Measurements from ENCODE around the gene SPDYE4. TPM values are rescaled to one million over a fixed set of nuclear protein-coding genes. Genes with fewer than 3 reads are reported as not detected.

SPDYE4 gene
- total and polyA plus RNA-seq, 4 donors: not detected

DNA sequence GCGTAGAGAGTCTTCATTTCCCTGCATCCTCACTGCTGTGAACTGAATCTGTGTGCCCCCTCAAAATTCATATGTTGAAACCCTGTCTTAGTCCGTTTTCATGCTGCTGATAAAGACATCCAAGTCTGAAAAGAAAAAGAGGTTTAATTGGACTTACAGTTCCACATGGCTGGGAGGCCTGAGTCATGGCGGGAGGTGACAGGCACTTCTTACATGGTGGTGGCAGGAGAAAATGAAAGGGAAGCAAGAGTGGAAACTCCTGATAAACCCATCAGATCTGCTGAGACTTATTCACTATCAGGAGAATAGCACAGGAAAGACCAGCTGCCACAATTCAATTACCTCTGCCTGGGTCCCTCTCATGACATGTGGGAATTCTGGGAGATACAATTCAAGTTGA lies 10.6 kb downstream of the SPDYE4 start:
- Histone ChIP-seq H3K9me3 (ENCODE audit: control insufficient read depth in 4 of 4, insufficient read depth in 3 of 4, low read length in 3 of 4) (no peaks in the 10 kb centered on the region), H3K9ac (ENCODE audit: insufficient read depth in 1 of 2, low read length in 2 of 2) (no peak overlapping the region), H3K4me1 (ENCODE audit: control insufficient read depth in 5 of 5, insufficient read depth in 5 of 5, low read length in 5 of 5) (peaks cover 0 to 10% (median 3%) of the 10 kb centered on the region in 5 donors), H3K4me3 (no peak overlapping the region), H3K36me3 (ENCODE audit: control insufficient read depth in 4 of 4, insufficient read depth in 4 of 4, low read length in 4 of 4) (no peaks in the 10 kb centered on the region), H3K27ac (ENCODE audit: low read depth in 1 of 2, low read length in 1 of 2) (no peak overlapping the region), H3K27me3 (ENCODE audit: control insufficient read depth in 3 of 3, insufficient read depth in 3 of 3, low read length in 2 of 3) (peaks cover 0 to 13% (median 0%) of the 10 kb centered on the region in 3 donors)
- TF ChIP-seq, protein P1, sequence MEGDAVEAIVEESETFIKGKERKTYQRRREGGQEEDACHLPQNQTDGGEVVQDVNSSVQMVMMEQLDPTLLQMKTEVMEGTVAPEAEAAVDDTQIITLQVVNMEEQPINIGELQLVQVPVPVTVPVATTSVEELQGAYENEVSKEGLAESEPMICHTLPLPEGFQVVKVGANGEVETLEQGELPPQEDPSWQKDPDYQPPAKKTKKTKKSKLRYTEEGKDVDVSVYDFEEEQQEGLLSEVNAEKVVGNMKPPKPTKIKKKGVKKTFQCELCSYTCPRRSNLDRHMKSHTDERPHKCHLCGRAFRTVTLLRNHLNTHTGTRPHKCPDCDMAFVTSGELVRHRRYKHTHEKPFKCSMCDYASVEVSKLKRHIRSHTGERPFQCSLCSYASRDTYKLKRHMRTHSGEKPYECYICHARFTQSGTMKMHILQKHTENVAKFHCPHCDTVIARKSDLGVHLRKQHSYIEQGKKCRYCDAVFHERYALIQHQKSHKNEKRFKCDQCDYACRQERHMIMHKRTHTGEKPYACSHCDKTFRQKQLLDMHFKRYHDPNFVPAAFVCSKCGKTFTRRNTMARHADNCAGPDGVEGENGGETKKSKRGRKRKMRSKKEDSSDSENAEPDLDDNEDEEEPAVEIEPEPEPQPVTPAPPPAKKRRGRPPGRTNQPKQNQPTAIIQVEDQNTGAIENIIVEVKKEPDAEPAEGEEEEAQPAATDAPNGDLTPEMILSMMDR (IDR thresholded peaks at IDR 0.05; ENCODE audit: control extremely low read depth, extremely low read depth): no peak
- DNase-seq (no peak), ATAC-seq (ENCODE audit: insufficient read depth, low FRiP score) (no peak)
- 91 to 99% methylated on average over 3 of the region's 3 CpGs for WGBS, 2 donors

DNA sequence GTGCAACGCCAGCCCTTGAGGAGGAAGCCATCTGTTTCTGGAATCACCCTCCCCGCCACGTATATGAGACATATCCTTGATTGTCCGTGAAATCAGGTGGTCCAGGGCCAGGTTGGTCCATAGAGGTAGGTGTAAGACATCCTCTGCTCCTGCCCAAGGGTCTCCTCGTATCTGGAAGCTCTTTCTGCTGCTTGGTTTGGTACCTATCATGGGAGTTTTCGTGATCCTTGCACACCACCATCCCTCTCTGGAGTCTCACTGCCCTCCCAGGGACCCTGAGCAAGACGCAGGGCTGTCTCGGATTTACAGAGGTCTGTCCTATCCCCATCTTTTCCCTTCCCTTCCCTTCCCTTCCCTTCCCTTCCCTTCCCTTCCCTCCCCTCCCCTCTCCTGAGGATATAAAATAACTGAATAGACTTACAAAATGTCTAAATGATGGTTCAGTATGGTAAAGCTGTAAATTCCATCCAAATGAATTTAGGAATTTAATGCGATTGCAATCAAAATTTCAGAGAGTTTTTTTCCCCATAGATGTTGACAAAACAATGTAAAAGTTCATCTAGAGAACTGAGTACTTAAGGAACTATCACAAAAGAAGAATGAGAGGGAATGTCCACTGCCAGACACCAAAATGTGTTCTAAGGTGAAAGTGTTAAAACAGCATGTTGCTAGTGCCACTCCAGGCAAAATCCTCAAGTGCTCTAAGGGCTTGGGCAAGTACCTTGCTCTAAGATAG lies 11.7 kb downstream of the SPDYE4 start:
- peaks cover 0 to 10% (median 3%) of the 10 kb centered on the region in 5 donors for H3K4me1 ChIP-seq (ENCODE audit: control insufficient read depth in 5 of 5, insufficient read depth in 5 of 5, low read length in 5 of 5)
- TF ChIP-seq, protein P1 (IDR thresholded peaks at IDR 0.05; ENCODE audit: control extremely low read depth, extremely low read depth): no peak
- no peaks in the 10 kb centered on the region for H3K9me3 ChIP-seq (ENCODE audit: control insufficient read depth in 4 of 4, insufficient read depth in 3 of 4, low read length in 3 of 4)
- 19 to 22% methylated on average over 9 of the region's 9 CpGs for WGBS, 2 donors
- peak overlapping the region in 1 of 2 donors; percentile 54 for H3K27ac ChIP-seq (ENCODE audit: low read depth in 1 of 2, low read length in 1 of 2)
- peaks cover 0 to 13% (median 0%) of the 10 kb centered on the region in 3 donors for H3K27me3 ChIP-seq (ENCODE audit: control insufficient read depth in 3 of 3, insufficient read depth in 3 of 3, low read length in 2 of 3)
- no peak for ATAC-seq (ENCODE audit: insufficient read depth, low FRiP score)
- no peaks in the 10 kb centered on the region for H3K36me3 ChIP-seq (ENCODE audit: control insufficient read depth in 4 of 4, insufficient read depth in 4 of 4, low read length in 4 of 4)
- DNase-seq: no peak
- H3K4me3 ChIP-seq: no peak overlapping the region
- peak overlapping the region in 1 of 2 donors; percentile 36 for H3K9ac ChIP-seq (ENCODE audit: insufficient read depth in 1 of 2, low read length in 2 of 2)

DNA sequence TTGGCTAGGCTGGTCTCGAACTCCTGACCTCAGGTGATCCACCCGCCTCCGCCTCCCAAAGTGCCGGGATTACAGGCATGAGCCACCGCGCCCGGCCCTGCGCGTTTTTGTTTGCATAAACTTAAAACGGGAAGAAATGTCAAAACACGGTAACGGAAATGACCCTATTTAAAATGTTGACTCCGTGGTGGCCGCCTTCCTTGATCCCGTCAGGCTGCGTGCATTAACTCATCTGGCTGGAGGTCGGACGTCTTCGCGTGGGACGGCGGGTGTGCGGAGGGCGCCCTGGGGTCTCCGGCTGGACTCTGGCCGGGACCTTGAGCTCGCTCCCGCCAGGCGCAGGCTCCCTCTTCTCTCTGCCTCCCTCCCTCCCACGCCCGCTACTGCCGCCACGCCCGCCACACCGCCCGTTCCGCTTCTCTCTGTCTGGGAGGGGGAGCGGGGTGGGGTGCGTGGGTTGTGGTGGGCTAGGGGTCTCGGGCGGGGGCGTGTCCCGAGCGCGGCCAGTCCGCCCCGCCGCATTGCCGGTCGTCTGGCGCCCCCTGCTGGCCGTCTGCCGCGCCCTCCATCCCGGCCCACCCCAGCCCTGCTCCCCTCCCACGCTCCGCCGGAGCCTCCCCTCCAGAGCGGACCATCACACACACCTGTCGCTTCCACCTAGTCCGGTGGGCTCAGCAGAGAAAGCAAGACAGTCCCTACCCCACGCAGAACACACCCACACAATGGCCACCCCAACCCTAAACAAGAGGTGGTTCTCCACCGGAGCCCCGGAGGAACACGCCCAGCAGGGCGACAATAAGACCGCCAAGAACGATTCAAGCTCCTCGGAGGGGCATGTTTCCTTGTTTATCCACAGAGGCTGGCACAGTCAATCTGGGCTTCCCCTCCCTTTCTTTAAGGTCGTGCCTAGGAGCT lies 12.5 kb downstream of the SPDYE4 start:
- Histone ChIP-seq H3K4me3 (peak overlapping the region; percentile 36), H3K27me3 (ENCODE audit: control insufficient read depth in 3 of 3, insufficient read depth in 3 of 3, low read length in 2 of 3) (peaks cover 0 to 13% (median 0%) of the 10 kb centered on the region in 3 donors), H3K27ac (ENCODE audit: low read depth in 1 of 2, low read length in 1 of 2) (peak overlapping the region in 1 of 2 donors; percentile 66), H3K4me1 (ENCODE audit: control insufficient read depth in 5 of 5, insufficient read depth in 5 of 5, low read length in 5 of 5) (peaks cover 0 to 10% (median 3%) of the 10 kb centered on the region in 5 donors), H3K36me3 (ENCODE audit: control insufficient read depth in 4 of 4, insufficient read depth in 4 of 4, low read length in 4 of 4) (no peaks in the 10 kb centered on the region), H3K9ac (ENCODE audit: insufficient read depth in 1 of 2, low read length in 2 of 2) (peak overlapping the region in 1 of 2 donors; percentile 42), H3K9me3 (ENCODE audit: control insufficient read depth in 4 of 4, insufficient read depth in 3 of 4, low read length in 3 of 4) (no peaks in the 10 kb centered on the region)
- peak; percentile 91 for ATAC-seq (ENCODE audit: insufficient read depth, low FRiP score)
- 0 to 1% methylated on average over 47 to 70 of the region's 70 CpGs for WGBS, 2 donors
- TF ChIP-seq, protein P1 (IDR thresholded peaks at IDR 0.05; ENCODE audit: control extremely low read depth, extremely low read depth): peak; percentile 75
- DNase-seq: peak; percentile 82 to 87 (median 84)
